BJ (cell line): ENCODE results near the gene ATXN1L. TPM values are rescaled to one million over a fixed set of nuclear protein-coding genes. Genes with fewer than 3 reads are reported as not detected.

Experiments used
- CTCF ChIA-PET: fragments of 350-600 bp; formaldehyde crosslinking; extraction: SDS; loops from one replicate; lab custom pipeline; 2021; ENCODE audit warnings: antibody characterized with exemption, inconsistent platforms; lab: Yijun Ruan, JAX
- POLR2A ChIA-PET: fragments of 300-600 bp; sonication (Branson Sonifier 250); formaldehyde crosslinking; extraction: SDS; loops from one replicate; lab custom pipeline; 2021; ENCODE audit warnings: antibody characterized with exemption; lab: Charles Lee
- DNase-seq: peaks from one replicate; pipeline ENCODE4 v3.0.0-alpha.2; 2011; ENCODE audit warnings: low read depth
- H3K27me3 ChIP-seq: 2 replicates; pipeline ENCODE4 v1.6.0; 2011; ENCODE audit warnings: low read length; ENCODE audit not compliant: control insufficient read depth, insufficient read depth
- H3K36me3 ChIP-seq: 2 replicates; pipeline ENCODE4 v1.5.1; 2011; ENCODE audit warnings: low read length; ENCODE audit not compliant: control insufficient read depth, insufficient read depth
- H3K4me3 ChIP-seq: 2 replicates; pipeline ENCODE4 v1.5.1; 2011; ENCODE audit warnings: low read depth, mild to moderate bottlenecking, control low read depth, low read length
- polyA plus RNA-seq: library from polyadenylated mRNA; depleted of rRNA; stranded (reverse); fragments of >200 nt; gene quantifications from 2 replicates; pipeline ENCODE4 v1.2.3, GENCODE V29; 2011
- TF ChIP-seq, protein P1 (sequence below): IDR thresholded peaks from 2 replicates; pipeline ENCODE4 v1.5.1; 2011; ENCODE audit warnings: low read depth, mild to moderate bottlenecking, control low read depth, inconsistent platforms, low read length, moderate library complexity; ENCODE audit not compliant: insufficient read depth

Gene ATXN1L
- polyA plus RNA-seq, 1 experiment, result 13.6 TPM

DNA sequence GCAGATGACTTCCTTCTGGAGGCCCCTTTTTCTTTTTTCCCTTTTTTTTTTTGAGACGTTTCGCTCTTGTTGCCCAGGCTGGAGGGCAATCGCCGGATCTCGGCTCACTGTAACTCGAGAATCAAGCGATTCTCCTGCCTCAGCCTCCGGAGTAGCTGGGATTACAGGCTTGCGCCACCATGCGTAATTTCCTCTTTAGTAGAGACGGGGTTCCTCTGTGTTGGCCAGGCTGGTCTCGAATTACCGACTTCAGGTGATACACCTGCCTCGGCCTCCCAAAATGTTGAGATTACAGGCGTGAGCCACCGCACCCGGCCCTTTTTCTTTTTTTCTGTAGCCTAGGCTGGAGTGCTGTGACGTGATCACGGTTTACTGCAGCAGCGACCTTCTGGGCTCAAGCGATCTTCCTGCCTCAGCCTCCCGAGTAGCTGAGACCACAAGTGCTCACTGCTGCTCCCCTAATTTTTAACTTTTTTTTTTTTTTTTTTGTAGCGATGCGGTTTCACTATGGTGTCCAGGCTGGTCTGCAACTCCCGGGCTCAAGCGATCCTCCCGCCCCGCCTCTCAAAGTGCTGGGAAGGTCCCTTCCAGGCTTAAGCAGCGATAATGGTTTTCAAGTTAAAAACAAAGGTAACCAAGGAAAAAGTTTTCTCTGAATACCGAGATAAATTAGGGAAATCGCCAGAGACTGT is 48.6 kb downstream of the ATXN1L start:
- ChIA-PET POLR2A (interaction anchor here (0.7 kb wide), 1 partner anchor 10 kb away, joined by 3 read pairs; the partner anchor contains the start of gene ZNF821), CTCF (interaction anchor here (0.6 to 5.0 kb wide), 4 partner anchors 10 to 147 kb away, joined by 4 to 30 read pairs (median 6); partner anchors contain the start of gene ZNF821)
- no peak for DNase-seq

DNA sequence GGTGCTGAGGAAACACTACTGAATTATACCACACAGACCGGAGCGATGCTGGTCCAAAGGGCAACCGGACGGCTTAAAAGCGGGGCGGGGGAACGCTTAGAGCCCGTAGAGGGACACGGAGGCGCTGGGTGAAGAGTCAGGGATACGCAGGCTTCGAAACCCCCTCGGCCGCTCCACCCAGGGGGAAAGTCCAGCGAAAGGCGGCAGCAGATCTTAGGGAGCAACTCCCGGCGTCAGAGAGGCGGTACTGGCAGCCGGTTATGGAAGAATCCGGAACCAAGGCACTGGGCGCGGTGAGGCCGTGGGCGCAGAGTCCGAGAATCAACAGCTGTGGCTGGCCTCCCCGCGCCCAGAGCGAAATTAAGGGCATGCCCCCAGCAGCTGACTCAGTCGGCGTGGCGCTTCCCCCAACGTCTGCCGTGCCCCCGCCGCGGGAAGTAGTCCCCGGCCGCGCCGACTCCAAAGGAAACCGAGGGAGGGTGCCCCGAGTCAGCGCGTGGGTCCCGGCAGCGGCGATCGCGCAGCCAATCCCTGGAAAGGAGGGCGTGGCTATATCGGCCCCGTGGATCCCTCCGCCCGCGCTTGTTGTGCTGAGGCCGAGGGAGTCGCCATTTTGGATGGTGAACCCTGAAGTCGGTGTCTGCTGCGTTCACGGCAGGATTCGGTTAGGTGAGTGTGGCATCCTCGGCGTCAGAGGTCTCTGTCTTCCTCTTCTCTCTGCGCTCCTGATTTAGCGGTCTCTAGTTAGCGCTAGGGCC is 49.3 kb downstream of the ATXN1L start, which contains the start of gene IST1:
Gene IST1, plus strand, starts transcription at position 611 of the 758 bp plus-strand sequence. CDS start 20,110 bp downstream, outside the sequence.
- TF ChIP-seq, protein P1, sequence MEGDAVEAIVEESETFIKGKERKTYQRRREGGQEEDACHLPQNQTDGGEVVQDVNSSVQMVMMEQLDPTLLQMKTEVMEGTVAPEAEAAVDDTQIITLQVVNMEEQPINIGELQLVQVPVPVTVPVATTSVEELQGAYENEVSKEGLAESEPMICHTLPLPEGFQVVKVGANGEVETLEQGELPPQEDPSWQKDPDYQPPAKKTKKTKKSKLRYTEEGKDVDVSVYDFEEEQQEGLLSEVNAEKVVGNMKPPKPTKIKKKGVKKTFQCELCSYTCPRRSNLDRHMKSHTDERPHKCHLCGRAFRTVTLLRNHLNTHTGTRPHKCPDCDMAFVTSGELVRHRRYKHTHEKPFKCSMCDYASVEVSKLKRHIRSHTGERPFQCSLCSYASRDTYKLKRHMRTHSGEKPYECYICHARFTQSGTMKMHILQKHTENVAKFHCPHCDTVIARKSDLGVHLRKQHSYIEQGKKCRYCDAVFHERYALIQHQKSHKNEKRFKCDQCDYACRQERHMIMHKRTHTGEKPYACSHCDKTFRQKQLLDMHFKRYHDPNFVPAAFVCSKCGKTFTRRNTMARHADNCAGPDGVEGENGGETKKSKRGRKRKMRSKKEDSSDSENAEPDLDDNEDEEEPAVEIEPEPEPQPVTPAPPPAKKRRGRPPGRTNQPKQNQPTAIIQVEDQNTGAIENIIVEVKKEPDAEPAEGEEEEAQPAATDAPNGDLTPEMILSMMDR, result peak; percentile 16; the same call in 1 of the 2 replicates
- Histone ChIP-seq H3K4me3 (peak within 1 kb of the TSS; percentile 96), H3K36me3 (peaks cover 1% of the 10 kb centered on the region; the same call in 1 of the 2 replicates), H3K27me3 (no peaks in the 10 kb centered on the region)
- ChIA-PET CTCF (interaction anchor here (1.5 to 5.0 kb wide), 3 partner anchors 11 to 40 kb away, joined by 4 to 30 read pairs (median 6); partner anchors contain the start of gene ZNF821), POLR2A (interaction anchor here (0.7 kb wide), 1 partner anchor 11 kb away, joined by 3 read pairs; the partner anchor contains the start of gene ZNF821)
- DNase-seq, result peak; percentile 76

More for the DNA sequence above, 48.6 kb downstream of the ATXN1L start:
- H3K4me3 ChIP-seq, result peak overlapping the region; percentile 96
- no peaks in the 10 kb centered on the region for H3K27me3 ChIP-seq
- H3K36me3 ChIP-seq, result peaks cover 1% of the 10 kb centered on the region; the same call in 1 of the 2 replicates
- TF ChIP-seq, protein P1, result no peak

DNA sequence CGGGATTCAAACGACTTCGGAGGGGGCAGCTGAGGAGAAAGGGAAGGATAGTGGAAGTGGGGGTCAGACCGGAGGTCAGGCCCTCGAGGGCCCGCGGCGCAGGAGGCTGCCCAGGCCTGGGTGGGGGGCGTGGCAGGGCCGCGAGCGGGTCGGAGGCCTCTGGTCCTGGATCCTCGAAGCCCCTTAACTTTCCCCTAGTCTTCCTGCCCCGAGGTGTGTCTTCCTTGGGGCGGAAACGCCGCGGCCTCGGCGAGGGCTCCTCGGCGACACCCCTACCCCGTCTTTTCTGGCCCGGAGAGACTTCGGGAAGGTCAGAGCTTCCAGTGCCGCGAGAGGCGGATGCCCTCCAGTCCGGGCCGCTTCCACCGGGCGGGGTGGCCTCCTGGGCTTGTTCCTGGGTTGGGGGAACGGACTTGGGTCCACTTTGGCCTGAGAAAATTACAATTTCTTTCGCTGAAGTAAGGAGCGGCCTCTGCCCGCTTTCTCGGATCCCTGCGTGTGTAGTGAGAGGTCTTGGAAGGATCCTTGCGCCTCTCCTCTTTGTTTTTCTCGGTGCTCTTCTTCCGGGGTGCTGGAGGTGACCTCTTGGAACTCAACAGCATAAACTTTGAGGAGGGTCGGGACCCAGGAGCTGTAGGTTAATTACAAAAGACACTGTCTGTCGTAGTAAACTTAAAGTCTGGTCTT is 50.0 kb downstream of the ATXN1L start:
- DNase-seq, result no peak
- peak overlapping the region; percentile 96 for H3K4me3 ChIP-seq
- ChIA-PET POLR2A (no interaction called here), CTCF (interaction anchor here (0.7 to 5.0 kb wide), 4 partner anchors 11 to 58 kb away, joined by 3 to 30 read pairs (median 4); no protein-coding TSS in a partner anchor)
- no peaks in the 10 kb centered on the region for H3K27me3 ChIP-seq
- TF ChIP-seq, protein P1, result no peak
- H3K36me3 ChIP-seq, result peaks cover 1% of the 10 kb centered on the region; the same call in 1 of the 2 replicates

DNA sequence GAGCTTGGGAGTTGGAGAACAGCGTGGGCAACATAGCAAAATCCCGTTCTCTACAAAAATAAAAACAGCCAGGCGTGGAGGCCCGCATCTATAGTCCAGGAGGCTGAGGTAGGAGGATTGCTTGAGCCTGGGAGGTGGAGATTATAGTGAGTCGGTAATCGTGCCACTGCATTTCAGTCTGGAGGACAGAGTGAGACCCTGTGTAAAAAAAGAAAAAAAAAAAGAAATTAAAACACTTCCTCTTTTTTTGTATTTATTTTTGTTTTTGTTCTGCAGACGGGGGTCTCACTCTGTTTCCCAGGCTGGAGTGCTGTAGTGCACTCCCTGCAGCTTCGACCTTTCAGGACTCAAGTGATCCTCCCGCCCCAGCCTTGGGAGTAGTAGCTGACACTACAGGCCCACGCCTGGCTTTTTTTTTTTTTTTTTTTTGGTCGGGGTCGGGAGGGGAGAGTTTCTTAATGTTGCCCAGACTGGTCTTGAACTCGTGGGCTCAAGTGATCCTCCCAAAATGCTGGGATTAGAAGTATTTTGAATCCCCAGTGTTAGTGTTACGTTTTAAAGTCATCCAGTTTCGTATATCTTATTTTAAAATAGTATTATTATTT is 51.1 kb downstream of the ATXN1L start:
- H3K4me3 ChIP-seq, result peak overlapping the region; percentile 96
- TF ChIP-seq, protein P1, result no peak
- ChIA-PET CTCF (interaction anchor here (0.7 to 5.0 kb wide), 3 partner anchors 10 to 14 kb away, joined by 3 to 30 read pairs (median 3); no protein-coding TSS in a partner anchor), POLR2A (no interaction called here)
- H3K27me3 ChIP-seq, result no peaks in the 10 kb centered on the region
- DNase-seq, result no peak
- peaks cover 1% of the 10 kb centered on the region; the same call in 1 of the 2 replicates for H3K36me3 ChIP-seq
